ENCODE measurements around the gene GNB1L. TPM values are rescaled to one million over a fixed set of nuclear protein-coding genes. Genes with fewer than 3 reads are reported as not detected.
A peak's percentile ranks its signal among the peaks of the same experiment; 100 is the strongest.

GNB1L gene
- total RNA-seq, 1 experiment from 2014 or later: 38.2 TPM

DNA sequence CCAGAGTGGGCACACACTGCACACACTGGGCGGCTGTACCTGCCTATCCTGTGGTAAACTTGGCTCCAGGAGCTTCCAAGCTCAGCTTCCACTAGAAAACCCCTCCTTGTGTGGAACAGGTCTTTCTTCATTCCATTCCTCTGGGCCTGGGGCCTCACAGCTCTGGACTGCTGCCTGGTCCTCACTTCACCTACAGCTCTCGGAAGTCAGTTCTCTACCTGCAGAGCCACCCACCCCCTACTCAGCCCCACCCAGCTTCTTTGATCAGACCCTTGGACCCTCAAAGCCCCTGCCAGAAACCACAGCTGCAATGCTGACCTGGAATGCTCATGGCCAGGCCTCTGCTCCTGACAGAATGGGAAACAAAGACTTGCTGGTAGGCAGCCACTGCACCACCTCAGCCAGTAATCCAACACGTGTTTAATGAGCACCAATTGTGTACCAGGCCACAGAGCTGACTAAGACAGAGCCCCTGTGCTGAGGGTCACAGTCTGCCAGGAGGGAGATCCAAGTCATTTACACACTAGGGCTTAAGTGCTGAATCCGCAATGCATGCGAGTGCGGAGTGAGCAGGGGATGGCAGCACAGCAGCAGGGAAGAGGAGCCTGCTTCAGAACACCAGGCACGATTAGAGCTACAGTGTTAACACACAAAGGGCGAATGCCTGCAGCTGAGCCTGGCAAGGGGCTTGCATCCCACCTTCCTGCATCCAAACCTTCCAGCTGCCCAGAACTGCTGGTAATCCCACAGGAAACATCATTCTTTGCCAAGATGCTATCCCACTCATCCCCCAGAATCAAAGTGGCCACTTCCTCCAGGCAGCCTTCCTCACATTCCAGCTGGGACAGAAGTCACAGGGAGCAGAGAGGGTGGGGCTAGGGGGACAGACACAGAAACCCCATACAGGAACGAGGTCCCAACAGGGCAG, 4.6 kb downstream of the GNB1L start:
- Histone ChIP-seq H3K27me3 (ENCODE audit: control insufficient read depth, insufficient read depth, low read length) (no peaks in the 10 kb centered on the region), H3K4me3 (ENCODE audit: insufficient read depth, low read depth, low read length) (no peak overlapping the region), H3K36me3 (replicated peaks; ENCODE audit: control insufficient read depth, insufficient read depth, low read length) (peaks cover 19% of the 10 kb centered on the region)
- DNase-seq: peak; percentile 32

GRCh38 chr22:19848298-19849224, 6.1 kb downstream of the GNB1L start:
- DNase-seq: peak; percentile 49
- Histone ChIP-seq H3K36me3 (replicated peaks; ENCODE audit: control insufficient read depth, insufficient read depth, low read length) (peaks cover 19% of the 10 kb centered on the region), H3K27me3 (ENCODE audit: control insufficient read depth, insufficient read depth, low read length) (no peaks in the 10 kb centered on the region), H3K4me3 (ENCODE audit: insufficient read depth, low read depth, low read length) (no peak overlapping the region)

- H3K27me3 ChIP-seq (ENCODE audit: control insufficient read depth, insufficient read depth, low read length): no peaks in the 10 kb centered on the region
- H3K36me3 ChIP-seq (replicated peaks; ENCODE audit: control insufficient read depth, insufficient read depth, low read length): peaks cover 13% of the 10 kb centered on the region
- no peak overlapping the region for H3K4me3 ChIP-seq (ENCODE audit: insufficient read depth, low read depth, low read length)
- DNase-seq: no peak
These were observed 7.4 kb downstream of the GNB1L start for GRCh38 chr22:19847345-19847632.

DNA sequence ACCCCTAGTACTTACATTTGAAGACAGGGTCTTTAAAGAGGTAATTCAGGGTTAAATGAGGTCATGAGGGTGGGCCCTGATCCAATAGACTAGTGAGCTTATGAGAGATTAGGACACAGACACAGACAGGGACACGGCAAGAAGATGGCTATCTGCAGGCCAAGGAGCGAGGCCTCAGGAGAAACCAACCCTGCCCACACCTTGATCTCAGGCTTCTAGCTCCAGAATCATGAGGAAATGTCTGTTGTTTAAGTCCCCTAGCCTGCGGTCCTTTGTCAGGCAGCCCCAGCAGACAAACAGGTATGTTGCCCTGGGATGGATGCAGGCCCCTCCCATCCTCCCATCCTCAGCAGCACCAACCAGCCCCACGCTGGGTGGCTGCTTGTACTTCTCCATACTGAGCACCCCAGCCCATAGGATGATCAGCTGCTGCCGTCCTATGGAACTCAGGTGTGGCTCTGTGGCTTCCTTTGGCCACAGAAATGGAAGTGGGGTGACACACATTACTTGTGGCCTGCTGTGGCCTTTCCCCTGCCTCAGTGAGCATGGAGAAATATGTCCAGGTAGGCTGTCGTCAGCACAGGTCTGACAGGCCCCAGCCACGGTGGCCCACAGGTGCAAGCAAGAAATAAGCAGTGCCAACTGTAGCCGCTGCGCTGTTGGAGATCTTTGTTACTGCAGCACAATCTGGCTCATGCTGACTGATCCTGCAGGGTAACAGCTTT, 7.9 kb downstream of the GNB1L start:
- H3K27me3 ChIP-seq (ENCODE audit: control insufficient read depth, insufficient read depth, low read length): no peaks in the 10 kb centered on the region
- H3K36me3 ChIP-seq (replicated peaks; ENCODE audit: control insufficient read depth, insufficient read depth, low read length): peaks cover 8% of the 10 kb centered on the region
- peak; percentile 33 for DNase-seq
- no peak overlapping the region for H3K4me3 ChIP-seq (ENCODE audit: insufficient read depth, low read depth, low read length)

DNA sequence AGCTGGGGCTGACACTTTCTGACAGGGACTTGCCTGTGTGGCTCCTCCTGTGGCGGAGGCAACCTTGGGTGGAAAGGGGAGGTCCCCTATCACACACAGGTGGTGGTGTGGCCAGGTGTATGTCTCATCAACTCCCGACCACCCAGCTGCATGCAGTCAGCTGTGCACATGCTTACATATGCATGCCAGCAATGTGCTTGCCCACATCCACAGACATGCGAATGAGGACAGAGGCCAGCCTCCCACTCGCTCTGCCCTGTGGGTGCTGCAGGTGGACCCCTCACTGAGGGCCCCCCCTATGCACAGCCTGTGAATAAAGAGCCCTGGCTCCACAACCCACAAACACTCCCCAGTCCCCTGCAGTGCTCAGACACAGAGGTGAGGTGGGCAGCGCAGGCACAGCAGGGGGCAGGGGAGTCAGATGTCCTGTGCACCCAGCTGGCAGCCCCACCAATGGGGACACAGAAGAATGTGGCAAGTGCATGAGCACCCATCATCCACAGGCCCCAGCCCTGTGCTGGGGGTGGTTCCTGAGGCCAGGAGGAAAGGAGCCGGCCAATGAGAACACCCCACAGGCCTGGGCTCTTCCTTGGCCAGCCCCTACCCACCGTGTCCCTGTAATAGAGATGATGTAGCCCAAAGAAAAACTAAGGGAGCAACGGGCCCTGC, 9.5 kb downstream of the GNB1L start:
- H3K36me3 ChIP-seq (replicated peaks; ENCODE audit: control insufficient read depth, insufficient read depth, low read length): no peaks in the 10 kb centered on the region
- H3K4me3 ChIP-seq (ENCODE audit: insufficient read depth, low read depth, low read length): no peak overlapping the region
- H3K27me3 ChIP-seq (ENCODE audit: control insufficient read depth, insufficient read depth, low read length): no peaks in the 10 kb centered on the region
- peak; percentile 70 for DNase-seq

DNA sequence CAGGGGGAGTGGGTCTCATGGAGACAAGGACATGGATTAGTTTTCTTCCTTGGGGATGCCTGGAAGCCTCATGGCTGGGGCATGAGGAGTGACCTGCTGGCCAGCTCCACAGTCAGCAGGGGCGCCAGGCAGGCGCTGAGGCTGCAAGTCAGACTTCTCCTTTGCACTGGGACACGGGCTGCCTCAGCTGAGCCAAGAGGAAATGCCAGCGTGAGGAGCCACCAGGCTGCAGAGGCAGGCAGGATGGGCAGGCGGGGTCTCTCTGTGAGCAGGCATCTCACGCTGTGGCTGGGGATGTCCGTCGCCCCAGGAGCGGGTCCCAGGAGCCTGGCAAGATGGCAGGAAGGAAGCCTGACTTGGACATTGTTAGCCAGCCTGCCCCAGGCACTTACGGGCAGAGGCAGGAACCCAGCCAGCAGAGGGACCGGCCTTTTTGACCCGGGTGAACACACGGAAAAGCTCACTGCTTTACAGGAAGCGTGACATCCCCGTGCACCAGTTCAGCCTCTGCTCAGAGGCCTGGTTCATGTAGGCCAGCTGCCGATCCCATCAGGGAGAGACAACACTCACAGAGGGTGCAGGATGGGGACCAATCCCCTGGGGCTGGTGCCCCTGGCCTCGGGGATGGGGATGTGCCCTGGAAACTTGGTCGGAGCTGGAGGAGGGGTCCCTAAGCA, 10.2 kb downstream of the GNB1L start:
- peak; percentile 53 for DNase-seq

DNA sequence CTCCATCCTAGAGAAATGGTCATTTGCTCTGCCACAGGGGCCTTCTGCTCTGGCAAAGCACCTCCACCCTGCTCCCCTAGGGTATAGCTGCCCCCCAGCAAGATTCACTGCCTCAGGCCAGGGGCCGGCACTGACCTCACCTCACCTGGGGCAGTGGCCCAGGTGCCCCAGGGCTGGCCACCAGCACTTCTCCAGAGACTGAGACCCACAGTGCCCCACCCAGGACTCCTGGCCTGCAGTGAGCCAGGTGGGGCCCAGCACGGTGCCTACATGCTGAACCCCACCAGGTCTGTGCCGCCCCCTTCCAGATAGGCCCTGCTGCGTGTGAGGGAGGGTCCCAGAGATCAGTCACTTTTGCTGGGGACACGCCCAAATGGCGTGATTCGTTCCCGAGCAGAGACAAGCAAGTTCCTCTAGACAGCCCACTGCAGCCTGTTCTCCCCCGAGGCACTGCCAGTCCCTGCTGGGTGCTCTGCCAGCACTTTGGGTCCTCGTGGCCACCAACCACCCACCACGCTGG, 10.8 kb downstream of the GNB1L start:
- Histone ChIP-seq H3K36me3 (replicated peaks; ENCODE audit: control insufficient read depth, insufficient read depth, low read length) (no peaks in the 10 kb centered on the region), H3K4me3 (ENCODE audit: insufficient read depth, low read depth, low read length) (no peak overlapping the region)
- DNase-seq: peak; percentile 45

More for the DNA sequence above, 10.2 kb downstream of the GNB1L start:
- no peaks in the 10 kb centered on the region for H3K27me3 ChIP-seq (ENCODE audit: control insufficient read depth, insufficient read depth, low read length)
- no peak overlapping the region for H3K4me3 ChIP-seq (ENCODE audit: insufficient read depth, low read depth, low read length)
- H3K36me3 ChIP-seq (replicated peaks; ENCODE audit: control insufficient read depth, insufficient read depth, low read length): no peaks in the 10 kb centered on the region

DNA sequence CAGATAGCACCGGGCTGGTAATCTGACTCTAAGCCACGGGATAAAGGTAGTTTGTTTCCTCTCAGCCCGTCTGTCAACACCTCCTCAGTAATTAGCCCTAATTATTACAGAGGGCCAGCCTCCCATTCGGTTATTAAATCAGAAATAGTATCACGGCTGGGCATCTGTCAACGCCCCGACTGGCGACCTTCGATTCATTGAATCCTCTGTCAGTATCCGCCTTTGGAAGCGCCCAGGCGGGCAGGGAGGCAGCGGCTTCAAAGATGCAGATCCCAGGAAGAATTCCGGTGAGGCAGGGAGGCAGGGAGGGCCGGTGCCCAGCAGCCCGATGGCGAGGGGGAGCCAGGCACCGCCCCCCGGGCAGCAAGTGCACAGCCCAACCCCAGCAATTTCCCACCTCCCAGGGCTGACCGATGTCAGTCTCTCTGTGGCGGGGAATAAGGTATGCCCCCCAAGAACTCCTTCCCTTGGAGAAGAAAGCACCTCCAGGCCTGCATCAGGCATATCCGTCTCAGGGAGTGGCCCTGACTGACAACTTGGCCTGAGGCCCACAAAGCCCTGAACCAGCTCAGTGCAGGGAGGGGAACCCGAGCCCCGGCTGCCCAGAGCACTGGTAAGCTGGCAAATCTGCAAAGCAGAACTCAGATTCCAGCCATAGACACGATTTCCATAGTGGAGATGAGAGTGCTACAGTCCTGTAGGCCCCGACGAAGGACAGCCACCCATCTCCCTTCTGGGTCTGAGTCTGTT, 11.4 kb downstream of the GNB1L start:
- no peaks in the 10 kb centered on the region for H3K27me3 ChIP-seq (ENCODE audit: control insufficient read depth, insufficient read depth, low read length)
- DNase-seq: peak; percentile 44
- H3K4me3 ChIP-seq (ENCODE audit: insufficient read depth, low read depth, low read length): no peak overlapping the region
- no peaks in the 10 kb centered on the region for H3K36me3 ChIP-seq (replicated peaks; ENCODE audit: control insufficient read depth, insufficient read depth, low read length)

More for the DNA sequence above, 10.8 kb downstream of the GNB1L start:
- no peaks in the 10 kb centered on the region for H3K27me3 ChIP-seq (ENCODE audit: control insufficient read depth, insufficient read depth, low read length)

- H3K4me3 ChIP-seq (ENCODE audit: insufficient read depth, low read depth, low read length): no peak overlapping the region
- H3K36me3 ChIP-seq (replicated peaks; ENCODE audit: control insufficient read depth, insufficient read depth, low read length): no peaks in the 10 kb centered on the region
- DNase-seq: peak; percentile 24
- no peaks in the 10 kb centered on the region for H3K27me3 ChIP-seq (ENCODE audit: control insufficient read depth, insufficient read depth, low read length)
These were observed 12.1 kb downstream of the GNB1L start for GRCh38 chr22:19842393-19843106.

GRCh38 chr22:19841641-19842392, 12.9 kb downstream of the GNB1L start:
- Histone ChIP-seq H3K27me3 (ENCODE audit: control insufficient read depth, insufficient read depth, low read length) (no peaks in the 10 kb centered on the region), H3K36me3 (replicated peaks; ENCODE audit: control insufficient read depth, insufficient read depth, low read length) (no peaks in the 10 kb centered on the region), H3K4me3 (ENCODE audit: insufficient read depth, low read depth, low read length) (no peak overlapping the region)
- DNase-seq: no peak

- no peak for DNase-seq
- no peak overlapping the region for H3K4me3 ChIP-seq (ENCODE audit: insufficient read depth, low read depth, low read length)
- no peaks in the 10 kb centered on the region for H3K27me3 ChIP-seq (ENCODE audit: control insufficient read depth, insufficient read depth, low read length)
These were observed 13.6 kb downstream of the GNB1L start for GRCh38 chr22:19840955-19841640.

More at GRCh38 chr22:19840955-19841640, 13.6 kb downstream of the GNB1L start:
- H3K36me3 ChIP-seq (replicated peaks; ENCODE audit: control insufficient read depth, insufficient read depth, low read length): no peaks in the 10 kb centered on the region
